Brain pericyte (primary cell): ENCODE measurements around the gene ATAD1.
A peak's percentile ranks its signal among the peaks of the same experiment; 100 is the strongest.
"Not testable (repeated sequence)": the region's sequence is repeated elsewhere in the genome, so short reads cannot be mapped to it uniquely, and the experiment has no call there.

Experiments used
- DNase-seq: peaks from one replicate; pipeline ENCODE4 v3.0.0-alpha.2; 2012; ENCODE audit warnings: low read depth, low spot score

The ATAD1 gene

GRCh38 chr10:87817609-87818504, at the start of gene ATAD1:
ATAD1 (minus strand) TSS chr10:87818226; CDS start chr10:87814599, 3,627 bp downstream.
- DNase-seq: peak; percentile 50

GRCh38 chr10:87867453-87867852, 49.4 kb upstream of the ATAD1 start:
- DNase-seq: no peak

- no peak for DNase-seq
These were observed 48.5 kb upstream of the ATAD1 start for GRCh38 chr10:87866412-87866974.

GRCh38 chr10:87865241-87865881, 47.3 kb upstream of the ATAD1 start:
- no peak for DNase-seq

- DNase-seq: no peak
These were observed 46.6 kb upstream of the ATAD1 start for GRCh38 chr10:87864496-87865059.

GRCh38 chr10:87863951-87864495, 46.0 kb upstream of the ATAD1 start:
- DNase-seq: not testable (repeated sequence)

GRCh38 chr10:87863053-87863943, 45.3 kb upstream of the ATAD1 start, which contains the start of the genes KLLN and PTEN:
KLLN (minus strand) TSS chr10:87863533; CDS start chr10:87862487, 1,046 bp downstream.
PTEN (plus strand) TSS chr10:87863625; CDS start chr10:87864470, 845 bp downstream.
- peak; percentile 63 for DNase-seq

GRCh38 chr10:87862679-87863052, 44.6 kb upstream of the ATAD1 start:
- DNase-seq: no peak

- DNase-seq: peak; percentile 91
These were observed 44.1 kb upstream of the ATAD1 start for GRCh38 chr10:87861953-87862678.

GRCh38 chr10:87861566-87861952, 43.5 kb upstream of the ATAD1 start:
- no peak for DNase-seq

- no peak for DNase-seq
These were observed 42.9 kb upstream of the ATAD1 start for GRCh38 chr10:87860816-87861403.

GRCh38 chr10:87860156-87860795, 42.2 kb upstream of the ATAD1 start:
- peak; percentile 60 for DNase-seq

- not testable (repeated sequence) for DNase-seq
These were observed 37.6 kb upstream of the ATAD1 start for GRCh38 chr10:87855665-87856064.

GRCh38 chr10:87855247-87855646, 37.2 kb upstream of the ATAD1 start:
- DNase-seq: not testable (repeated sequence)

- DNase-seq: no peak
These were observed 34.1 kb upstream of the ATAD1 start for GRCh38 chr10:87852089-87852488.

- DNase-seq: no peak
These were observed 32.7 kb upstream of the ATAD1 start for GRCh38 chr10:87850742-87851205.

GRCh38 chr10:87849001-87849400, 31.0 kb upstream of the ATAD1 start:
- no peak for DNase-seq

GRCh38 chr10:87847550-87847949, 29.5 kb upstream of the ATAD1 start:
- DNase-seq: no peak

- DNase-seq: not testable (repeated sequence)
These were observed 28.7 kb upstream of the ATAD1 start for GRCh38 chr10:87846711-87847110.
